Mesenchymal stem cell (in vitro differentiated cells and primary cell): ENCODE measurements around the gene RPS4Y2.

ENCODE experiments used
- DNase-seq: peaks from one replicate; pipeline ENCODE4 v3.0.0-alpha.2; 2013
- H2AFZ ChIP-seq: one replicate; pipeline ENCODE4 v1.6.1; 2013; ENCODE audit warnings: low read depth, mild to moderate bottlenecking, control low read depth, inconsistent platforms, low read length, moderate library complexity
- H2AK5ac ChIP-seq: 2 replicates; pipeline ENCODE4 v1.6.1; 2013; ENCODE audit warnings: low read length, moderate library complexity, mild to moderate bottlenecking, inconsistent platforms; ENCODE audit not compliant: severe bottlenecking
- H2BK120ac ChIP-seq: one replicate; pipeline ENCODE4 v1.6.1; 2013; ENCODE audit warnings: low read depth, mild to moderate bottlenecking, inconsistent platforms, low read length, moderate library complexity
- H2BK12ac ChIP-seq, 2 experiments: one replicate each; pipeline ENCODE4 v1.6.1; 2013; ENCODE audit warnings: inconsistent platforms in 2 of 2, low read length in 2 of 2, mild to moderate bottlenecking in 2 of 2, moderate library complexity in 2 of 2, control low read depth in 1 of 2
- H2BK15ac ChIP-seq: one replicate; pipeline ENCODE4 v1.6.1; 2013; ENCODE audit warnings: mild to moderate bottlenecking, low read depth, inconsistent platforms; ENCODE audit not compliant: poor library complexity, severe bottlenecking
- H2BK5ac ChIP-seq: 2 replicates; pipeline ENCODE4 v1.6.1; 2013; ENCODE audit warnings: low read depth, mild to moderate bottlenecking, low read length, control low read depth, inconsistent platforms; ENCODE audit not compliant: poor library complexity, severe bottlenecking
- H3K14ac ChIP-seq, 2 experiments: one replicate each; pipeline ENCODE4 v1.6.1; 2013; ENCODE audit warnings: inconsistent platforms in 2 of 2, low read length in 2 of 2, control low read depth in 1 of 2, mild to moderate bottlenecking in 1 of 2, moderate library complexity in 1 of 2
- H3K18ac ChIP-seq, 2 experiments: one replicate each; pipeline ENCODE4 v1.6.1; 2013; ENCODE audit warnings: inconsistent platforms in 2 of 2, low read length in 2 of 2, control low read depth in 1 of 2, low read depth in 1 of 2, mild to moderate bottlenecking in 1 of 2
- H3K23ac ChIP-seq, 2 experiments: one replicate each; pipeline ENCODE4 v1.6.1; 2013; ENCODE audit warnings: inconsistent platforms in 2 of 2, low read length in 2 of 2, mild to moderate bottlenecking in 2 of 2, moderate library complexity in 2 of 2, control low read depth in 1 of 2
- H3K27ac ChIP-seq: 2 replicates; pipeline ENCODE4 v1.5.1; 2013; ENCODE audit warnings: mild to moderate bottlenecking, moderate library complexity, low read length, control low read depth, inconsistent platforms; ENCODE audit not compliant: poor library complexity, severe bottlenecking
- H3K27me3 ChIP-seq, 2 experiments: 2 replicates each; pipeline versions ENCODE4 v1.6.1 to v1.7.0; 2013; ENCODE audit warnings: low read length in 2 of 2, mild to moderate bottlenecking in 2 of 2, moderate library complexity in 2 of 2, control low read depth in 1 of 2, inconsistent platforms in 1 of 2; ENCODE audit not compliant: control insufficient read depth in 1 of 2, insufficient read depth in 1 of 2
- H3K36me3 ChIP-seq, 2 experiments: 2 replicates each; pipeline versions ENCODE4 v1.6.1 to v1.7.0; 2013; ENCODE audit warnings: low read length in 2 of 2, control low read depth in 1 of 2, inconsistent platforms in 1 of 2, low read depth in 1 of 2, mild to moderate bottlenecking in 1 of 2; ENCODE audit not compliant: insufficient read depth in 2 of 2, control insufficient read depth in 1 of 2
- H3K4ac ChIP-seq, 2 experiments: one replicate each; pipeline ENCODE4 v1.6.1; 2013; ENCODE audit warnings: inconsistent platforms in 2 of 2, low read length in 2 of 2, mild to moderate bottlenecking in 2 of 2, moderate library complexity in 2 of 2, control low read depth in 1 of 2, low read depth in 1 of 2
- H3K4me1 ChIP-seq: 2 replicates; pipeline ENCODE4 v1.6.1; 2013; ENCODE audit warnings: low read depth, low read length, control low read depth; ENCODE audit not compliant: control insufficient read depth, insufficient read depth
- H3K4me2 ChIP-seq: 2 replicates; pipeline ENCODE4 v1.6.1; 2013; ENCODE audit warnings: low read length, mild to moderate bottlenecking, inconsistent platforms; ENCODE audit not compliant: poor library complexity, severe bottlenecking
- H3K4me3 ChIP-seq, 2 experiments: 2 replicates each; pipeline versions ENCODE4 v1.5.1 to v1.7.0; 2013; ENCODE audit warnings: low read length in 2 of 2, mild to moderate bottlenecking in 2 of 2, control low read depth in 1 of 2, low read depth in 1 of 2; ENCODE audit not compliant: insufficient read depth in 1 of 2
- H3K79me1 ChIP-seq: replicated peaks from 2 replicates; pipeline ENCODE4 v1.6.1; 2013; ENCODE audit warnings: mild to moderate bottlenecking, control low read depth, low read length, inconsistent platforms; ENCODE audit not compliant: poor library complexity, severe bottlenecking
- H3K9ac ChIP-seq: 2 replicates; pipeline ENCODE4 v1.7.0; 2013; ENCODE audit warnings: mild to moderate bottlenecking, low read length, moderate library complexity
- H3K9me3 ChIP-seq: 2 replicates; pipeline ENCODE4 v1.7.0; 2013; ENCODE audit warnings: mild to moderate bottlenecking, low read length; ENCODE audit not compliant: control insufficient read depth
- H4K8ac ChIP-seq: one replicate; pipeline ENCODE4 v1.6.1; 2013; ENCODE audit warnings: inconsistent platforms, mild to moderate bottlenecking, low read length, moderate library complexity
- H4K91ac ChIP-seq: one replicate; pipeline ENCODE4 v1.6.1; 2013; ENCODE audit warnings: mild to moderate bottlenecking, low read length, inconsistent platforms
- WGBS: methylation state at CpG from one replicate; pipeline ENCODE4 v1.1.7; 2013; ENCODE audit warnings: mixed read lengths; 5-methylcytosine and 5-hydroxymethylcytosine counted together

RPS4Y2 gene

GRCh38 chrY:20813459-20813858, 57.6 kb downstream of the RPS4Y2 start:
- Histone ChIP-seq H2BK120ac (no peak overlapping the region), H3K36me3 (no peaks in the 10 kb centered on the region), H2BK5ac (no peak overlapping the region), H3K4me3 (no peak overlapping the region), H2BK12ac (no peak overlapping the region), H3K79me1 (no peaks in the 10 kb centered on the region), H3K14ac (no peak overlapping the region), H3K18ac (no peak overlapping the region), H2AK5ac (no peak overlapping the region), H3K9me3 (no peaks in the 10 kb centered on the region), H3K4ac (no peak overlapping the region), H3K4me2 (no peak overlapping the region), H3K23ac (no peak overlapping the region), H3K9ac (no peak overlapping the region), H3K4me1 (no peaks in the 10 kb centered on the region), H3K27me3 (no peaks in the 10 kb centered on the region), H2AFZ (no peak overlapping the region), H2BK15ac (no peak overlapping the region), H4K91ac (no peak overlapping the region), H4K8ac (no peak overlapping the region), H3K27ac (no peak overlapping the region)
- WGBS: no CpG with 5 or more reads among the region's 1 CpG
- no peak for DNase-seq

GRCh38 chrY:20814794-20815193, 58.9 kb downstream of the RPS4Y2 start:
- Histone ChIP-seq H4K8ac (no peak overlapping the region), H2AK5ac (no peak overlapping the region), H2BK5ac (no peak overlapping the region), H3K27ac (no peak overlapping the region), H3K14ac (no peak overlapping the region), H2BK12ac (no peak overlapping the region), H3K9ac (no peak overlapping the region), H3K4me2 (no peak overlapping the region), H3K4me1 (no peaks in the 10 kb centered on the region), H3K36me3 (no peaks in the 10 kb centered on the region), H2BK120ac (no peak overlapping the region), H3K23ac (no peak overlapping the region), H3K9me3 (no peaks in the 10 kb centered on the region), H4K91ac (no peak overlapping the region), H2BK15ac (no peak overlapping the region), H2AFZ (no peak overlapping the region), H3K4me3 (no peak overlapping the region), H3K18ac (no peak overlapping the region), H3K79me1 (no peaks in the 10 kb centered on the region), H3K27me3 (no peaks in the 10 kb centered on the region), H3K4ac (no peak overlapping the region)
- 84% methylated on average over 1 of the region's 1 CpG for WGBS
- DNase-seq: no peak

GRCh38 chrY:20817067-20817466, 61.2 kb downstream of the RPS4Y2 start:
- H2BK15ac ChIP-seq: no peak overlapping the region
- no peak overlapping the region for H3K23ac ChIP-seq
- 29% methylated on average over 2 of the region's 2 CpGs for WGBS
- H3K27ac ChIP-seq: no peak overlapping the region
- no peak overlapping the region for H3K4me2 ChIP-seq
- no peak overlapping the region for H2BK120ac ChIP-seq
- H3K4ac ChIP-seq: no peak overlapping the region
- H3K18ac ChIP-seq: no peak overlapping the region
- no peaks in the 10 kb centered on the region for H3K9me3 ChIP-seq
- no peaks in the 10 kb centered on the region for H3K79me1 ChIP-seq
- H3K4me1 ChIP-seq: no peaks in the 10 kb centered on the region
- H4K91ac ChIP-seq: no peak overlapping the region
- H3K4me3 ChIP-seq: no peak overlapping the region
- no peak overlapping the region for H2BK12ac ChIP-seq
- no peak overlapping the region for H4K8ac ChIP-seq
- H3K27me3 ChIP-seq: no peaks in the 10 kb centered on the region
- H3K9ac ChIP-seq: no peak overlapping the region
- DNase-seq: no peak
- H2AFZ ChIP-seq: no peak overlapping the region
- no peak overlapping the region for H2BK5ac ChIP-seq
- no peak overlapping the region for H3K14ac ChIP-seq
- H3K36me3 ChIP-seq: no peaks in the 10 kb centered on the region
- H2AK5ac ChIP-seq: no peak overlapping the region
